Measurements from ENCODE around the gene GP1BB.
"Not testable (repeated sequence)": the region's sequence is repeated elsewhere in the genome, so short reads cannot be mapped to it uniquely, and the experiment has no call there.

Gene GP1BB

GRCh38 chr22:19693581-19693980 lies 29.8 kb upstream of the GP1BB start:
- no peak for DNase-seq (ENCODE audit: low spot score)

DNA sequence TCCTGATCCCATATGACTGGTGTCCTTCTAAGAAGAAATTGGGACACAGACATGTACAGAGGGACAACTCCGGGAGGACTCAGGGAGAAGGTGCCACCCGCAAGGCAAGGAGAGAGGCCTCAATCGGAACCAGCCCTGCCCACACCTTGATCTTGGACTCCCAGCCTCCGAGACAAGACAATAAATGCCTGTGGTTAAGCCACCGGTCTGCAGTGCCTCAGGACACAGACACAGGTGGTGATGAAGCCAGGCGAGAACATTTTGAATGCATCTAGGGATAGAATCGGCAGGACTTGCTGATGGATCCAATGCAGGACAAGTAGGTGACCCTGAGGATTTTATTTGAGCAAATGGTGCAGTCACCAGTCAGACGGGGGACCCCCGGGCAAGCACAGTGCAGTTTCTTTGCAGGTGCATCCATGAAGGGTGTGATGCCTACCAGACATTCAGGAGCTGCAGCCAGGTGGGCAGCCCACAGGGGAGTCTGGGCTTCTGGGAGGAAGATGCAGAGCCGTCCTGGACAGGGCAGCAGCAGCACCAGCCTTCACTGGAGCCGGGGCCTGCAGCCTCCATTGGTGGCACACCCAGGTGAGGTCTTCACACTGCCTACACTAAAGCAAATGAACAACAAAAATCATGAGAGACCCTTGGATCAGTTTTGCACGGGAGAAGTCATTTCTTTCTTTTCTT lies 29.2 kb upstream of the GP1BB start:
- DNase-seq (ENCODE audit: low spot score): no peak

- DNase-seq (ENCODE audit: low spot score): no peak
Observed at GRCh38 chr22:19694696-19695095, 28.6 kb upstream of the GP1BB start.

DNA sequence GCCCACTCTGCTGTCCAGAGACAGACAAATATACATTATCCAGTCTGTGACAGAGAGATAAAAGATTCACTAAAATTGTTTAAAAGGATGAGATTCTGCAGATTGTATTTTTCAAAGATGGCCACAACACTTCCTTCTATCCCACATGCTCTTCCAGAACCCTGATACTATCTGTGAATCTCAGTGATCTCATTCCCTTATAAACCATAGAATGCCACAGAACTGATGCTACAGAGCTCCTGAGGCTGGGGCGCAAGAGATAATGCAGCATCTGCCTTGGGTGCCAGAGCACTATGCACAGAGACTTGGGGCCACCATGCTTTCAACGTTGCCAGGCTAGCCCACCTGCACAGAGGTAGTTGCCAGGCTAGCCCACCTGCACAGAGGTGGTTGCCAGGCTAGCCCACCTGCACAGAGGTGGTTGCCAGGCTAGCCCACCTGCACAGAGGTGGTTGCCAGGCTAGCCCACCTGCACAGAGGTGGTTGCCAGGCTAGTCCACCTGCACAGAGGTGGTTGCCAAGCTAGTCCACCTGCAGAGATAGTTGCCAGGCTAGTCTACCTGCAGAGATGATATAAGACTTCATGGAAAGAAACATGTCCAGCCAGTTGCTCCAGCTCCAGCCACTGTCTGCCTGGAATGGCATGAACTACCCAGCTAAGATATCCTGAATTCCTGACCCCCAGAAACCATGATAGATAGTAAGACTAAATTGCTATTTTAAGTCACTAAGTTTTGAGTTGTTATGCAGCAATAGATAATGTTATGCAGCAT lies 26.6 kb upstream of the GP1BB start:
- no peak for DNase-seq (ENCODE audit: low spot score)

GRCh38 chr22:19697871-19698270 lies 25.5 kb upstream of the GP1BB start:
- not testable (repeated sequence) for DNase-seq (ENCODE audit: low spot score)

DNA sequence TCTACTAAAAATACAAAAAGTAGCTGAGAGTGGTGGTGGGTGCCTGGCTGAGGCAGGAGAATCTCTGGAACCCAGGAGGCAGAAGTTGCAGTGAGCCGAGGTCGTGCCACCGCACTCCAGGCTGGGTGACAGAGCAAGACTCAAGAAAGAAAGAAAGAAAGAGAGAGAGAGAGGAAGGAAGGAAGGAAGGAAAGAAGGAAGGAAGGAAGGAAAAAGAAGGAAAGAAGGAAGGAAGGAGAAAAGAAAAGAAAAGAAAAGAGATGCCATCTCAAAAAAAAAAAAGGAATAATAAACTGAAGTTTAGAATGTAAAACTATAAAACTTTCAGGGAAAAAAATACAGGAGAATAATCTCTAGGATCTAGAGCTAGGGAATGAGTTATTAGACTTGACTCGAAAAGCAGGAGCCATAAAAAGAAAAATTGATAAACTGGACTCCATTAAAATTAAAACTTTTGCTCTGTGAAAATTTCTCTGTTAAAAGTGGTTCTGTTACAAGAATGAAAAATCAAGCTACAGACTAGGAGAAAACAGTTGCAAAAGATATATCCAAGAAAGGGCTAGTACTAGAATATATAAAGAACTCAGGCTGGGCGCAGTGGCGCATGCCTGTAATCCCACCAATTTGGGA lies 22.4 kb upstream of the GP1BB start:
- DNase-seq (ENCODE audit: low spot score): no peak

- no peak for DNase-seq (ENCODE audit: low spot score)
Observed at GRCh38 chr22:19701420-19702145, 21.8 kb upstream of the GP1BB start.

GRCh38 chr22:19703869-19704268 lies 19.5 kb upstream of the GP1BB start:
- DNase-seq (ENCODE audit: low spot score): no peak

- no peak for DNase-seq (ENCODE audit: low spot score)
Observed at GRCh38 chr22:19704355-19705015, 18.9 kb upstream of the GP1BB start.

- DNase-seq (ENCODE audit: low spot score): no peak
Observed at GRCh38 chr22:19705181-19705934, 18.0 kb upstream of the GP1BB start.

GRCh38 chr22:19706661-19707151 lies 16.6 kb upstream of the GP1BB start:
- DNase-seq (ENCODE audit: low spot score): no peak

GRCh38 chr22:19707347-19708290 lies 15.7 kb upstream of the GP1BB start:
- no peak for DNase-seq (ENCODE audit: low spot score)

- DNase-seq (ENCODE audit: low spot score): no peak
Observed at GRCh38 chr22:19708321-19709011, 14.9 kb upstream of the GP1BB start.

DNA sequence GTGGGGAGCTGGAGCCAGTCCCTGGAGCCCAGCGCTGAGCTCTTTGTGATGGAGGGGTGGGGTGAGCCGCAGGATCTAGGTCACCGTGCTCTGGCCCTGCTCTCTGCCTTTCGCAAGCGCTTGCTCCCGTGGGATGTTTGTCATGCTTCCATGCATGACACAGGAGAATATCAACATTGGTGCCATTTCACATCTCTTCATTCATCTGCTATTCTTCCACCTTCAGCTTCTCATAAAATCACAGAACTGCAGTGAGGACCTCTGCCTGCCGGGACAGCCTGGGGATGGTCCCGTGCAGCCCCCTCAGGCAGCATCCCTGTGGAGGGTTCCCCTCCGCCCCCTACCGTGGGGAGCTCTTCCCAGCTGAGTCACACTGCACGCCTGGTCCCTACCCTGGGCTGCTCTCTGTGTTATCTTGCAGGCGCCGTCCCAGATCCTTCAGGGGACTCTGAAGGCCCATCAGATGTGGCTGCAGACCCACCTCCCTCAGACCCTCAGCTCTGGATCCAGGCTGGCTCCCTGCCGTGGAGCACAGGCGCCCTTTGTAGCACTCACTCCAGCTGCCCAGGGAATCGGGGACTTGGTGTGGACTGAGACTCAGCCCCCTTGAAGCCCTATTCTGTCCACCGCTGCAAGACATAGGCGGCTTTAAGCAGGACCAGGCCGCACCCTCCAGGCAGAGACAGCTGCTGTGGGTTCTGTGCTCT lies 14.1 kb upstream of the GP1BB start:
- peak; percentile 52 for DNase-seq (ENCODE audit: low spot score)

- no peak for DNase-seq (ENCODE audit: low spot score)
Observed at GRCh38 chr22:19710020-19710768, 13.1 kb upstream of the GP1BB start.

- DNase-seq (ENCODE audit: low spot score): peak; percentile 68
Observed at GRCh38 chr22:19710769-19711106, 12.6 kb upstream of the GP1BB start.

DNA sequence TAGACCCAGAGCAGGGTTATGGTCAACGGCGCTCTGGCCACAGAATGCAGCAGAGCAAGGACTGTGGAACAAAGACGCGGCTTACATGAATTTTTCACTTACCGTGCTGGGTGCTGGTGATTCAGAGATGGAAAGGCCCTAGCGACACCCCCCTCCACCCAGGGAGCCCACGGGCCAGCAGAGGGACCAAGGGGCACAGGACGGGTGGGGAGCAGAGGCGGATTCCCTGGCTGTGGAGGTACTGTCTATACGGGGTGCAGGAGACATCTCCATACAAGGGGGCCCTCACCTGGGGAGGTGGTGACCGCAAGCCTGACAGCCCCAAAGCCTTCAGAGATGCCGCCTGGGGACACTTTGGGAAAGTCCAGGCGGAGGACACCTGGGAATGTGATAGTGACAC lies 10.1 kb upstream of the GP1BB start:
- no peak for DNase-seq (ENCODE audit: low spot score)
